ENCODE measurements around the gene RHOA.

Gene RHOA

GRCh38 chr3:49339941-49340800 lies 71.6 kb downstream of the RHOA start, which contains the start of gene USP4:
Gene USP4, minus strand, starts transcription at chr3:49340053. Its CDS starts 29 bp downstream, at chr3:49340024.
- peak; percentile 51 for TF ChIP-seq CTCF (IDR thresholded peaks at IDR 0.05)

GRCh38 chr3:49339581-49339940 lies 72.2 kb downstream of the RHOA start:
- no peak for TF ChIP-seq CTCF (IDR thresholded peaks at IDR 0.05)

GRCh38 chr3:49333916-49334633 lies 77.7 kb downstream of the RHOA start:
- no peak for TF ChIP-seq CTCF (IDR thresholded peaks at IDR 0.05)

- TF ChIP-seq CTCF (IDR thresholded peaks at IDR 0.05) = no peak
Observed at GRCh38 chr3:49333091-49333490, 78.7 kb downstream of the RHOA start.

GRCh38 chr3:49329186-49329585 lies 82.6 kb downstream of the RHOA start:
- no peak for TF ChIP-seq CTCF (IDR thresholded peaks at IDR 0.05)

GRCh38 chr3:49327485-49327884 lies 84.3 kb downstream of the RHOA start:
- peak; percentile 28; the same call in 1 of the 2 replicates for TF ChIP-seq CTCF (IDR thresholded peaks at IDR 0.05)

- no peak for TF ChIP-seq CTCF (IDR thresholded peaks at IDR 0.05)
Observed at GRCh38 chr3:49324768-49325167, 87.0 kb downstream of the RHOA start.
